KMS-11 (cell line): ENCODE results near the gene TAB2.

Source experiments
- H2AFZ ChIP-seq: fragments of 200-600 bp; sonication (generic); 2 replicates; pipeline ENCODE4 v1.6.1; 2016; ENCODE audit warnings: antibody characterized with exemption, mixed run types, low read depth
- H3K27ac ChIP-seq: fragments of 200-600 bp; sonication (generic); 2 replicates; pipeline ENCODE4 v1.6.1; 2016; ENCODE audit warnings: mild to moderate bottlenecking, mixed run types
- H3K27me3 ChIP-seq: fragments of 200-600 bp; sonication (generic); 2 replicates; pipeline ENCODE4 v1.6.1; 2017; ENCODE audit warnings: mild to moderate bottlenecking, low read depth, mixed run types, moderate library complexity; ENCODE audit not compliant: insufficient read depth
- H3K36me3 ChIP-seq: fragments of 200-600 bp; sonication (generic); 2 replicates; pipeline ENCODE4 v1.6.1; 2017; ENCODE audit warnings: mild to moderate bottlenecking, mixed run types; ENCODE audit not compliant: insufficient read depth
- H3K4me1 ChIP-seq: fragments of 200-600 bp; sonication (generic); 2 replicates; pipeline ENCODE4 v1.6.1; 2016; ENCODE audit warnings: mild to moderate bottlenecking, low read depth, mixed run types; ENCODE audit not compliant: poor library complexity, severe bottlenecking
- H3K4me2 ChIP-seq: fragments of 200-600 bp; sonication (generic); 2 replicates; pipeline ENCODE4 v1.7.0; 2016; ENCODE audit warnings: mild to moderate bottlenecking, mixed run types
- H3K4me3 ChIP-seq: fragments of 200-600 bp; sonication (generic); IDR thresholded peaks from 2 replicates; pipeline ENCODE4 v1.6.1; 2017; ENCODE audit warnings: low read depth, low read length, mixed read lengths; ENCODE audit not compliant: insufficient read depth
- H3K79me2 ChIP-seq: fragments of 200-600 bp; sonication (generic); 2 replicates; pipeline ENCODE4 v1.6.1; 2016; ENCODE audit warnings: low read depth, mixed run types; ENCODE audit not compliant: insufficient read depth
- H3K9ac ChIP-seq: fragments of 200-600 bp; sonication (generic); 2 replicates; pipeline ENCODE4 v1.6.1; 2016; ENCODE audit warnings: mild to moderate bottlenecking, mixed run types
- H4K20me1 ChIP-seq: fragments of 200-600 bp; sonication (generic); 2 replicates; pipeline ENCODE4 v1.6.1; 2016; ENCODE audit warnings: mild to moderate bottlenecking, mixed run types; ENCODE audit not compliant: insufficient read depth
- TF ChIP-seq, protein P1 (sequence below): fragments of 200-600 bp; sonication (generic); conservative IDR thresholded peaks from 2 replicates; pipeline ENCODE4 v1.6.1; 2017; ENCODE audit warnings: low read depth, mild to moderate bottlenecking, antibody characterized with exemption, low read length, moderate library complexity, mixed read lengths

Gene TAB2

DNA sequence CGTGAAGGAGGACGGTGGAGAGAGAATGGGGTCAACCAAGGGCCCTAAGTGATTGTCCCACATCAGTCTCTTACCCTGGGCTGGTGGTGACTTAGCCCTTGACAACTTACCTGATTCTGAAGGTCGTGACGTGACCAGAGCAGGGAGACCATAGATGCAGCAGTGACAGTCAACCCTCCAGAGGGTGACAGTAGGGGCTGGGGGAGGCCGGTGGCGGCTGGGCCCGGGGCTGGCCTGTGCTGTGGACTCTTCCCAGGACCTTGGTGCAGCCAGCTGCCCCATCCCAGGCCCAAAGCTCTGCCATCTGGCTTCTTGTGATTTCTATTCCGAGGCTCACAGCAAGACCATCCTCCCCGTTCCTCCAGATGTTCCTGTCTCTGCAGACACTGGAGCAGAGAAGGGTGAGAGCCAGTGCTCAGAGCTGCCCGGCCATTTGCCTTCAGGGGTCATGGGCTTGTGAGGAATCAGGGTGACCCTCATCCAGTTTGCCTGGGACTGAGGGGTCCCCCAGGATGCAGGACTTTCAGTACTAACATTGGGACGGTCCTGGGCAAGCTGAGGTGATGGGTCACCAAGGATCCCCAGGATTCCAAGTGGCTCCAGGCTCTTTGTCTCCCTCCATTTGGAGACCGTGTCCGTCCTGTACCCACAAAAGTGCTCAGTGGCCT is 118.5 kb downstream of the TAB2 start:
- Histone ChIP-seq H3K79me2 (no peaks in the 10 kb centered on the region), H3K36me3 (no peaks in the 10 kb centered on the region), H3K4me1 (peaks cover 7% of the 10 kb centered on the region), H3K4me2 (no peak overlapping the region), H2AFZ (no peak overlapping the region), H3K27me3 (no peaks in the 10 kb centered on the region), H3K27ac (no peak overlapping the region), H3K9ac (no peak overlapping the region), H4K20me1 (no peaks in the 10 kb centered on the region), H3K4me3 (no peak overlapping the region)
- TF ChIP-seq, protein P1, sequence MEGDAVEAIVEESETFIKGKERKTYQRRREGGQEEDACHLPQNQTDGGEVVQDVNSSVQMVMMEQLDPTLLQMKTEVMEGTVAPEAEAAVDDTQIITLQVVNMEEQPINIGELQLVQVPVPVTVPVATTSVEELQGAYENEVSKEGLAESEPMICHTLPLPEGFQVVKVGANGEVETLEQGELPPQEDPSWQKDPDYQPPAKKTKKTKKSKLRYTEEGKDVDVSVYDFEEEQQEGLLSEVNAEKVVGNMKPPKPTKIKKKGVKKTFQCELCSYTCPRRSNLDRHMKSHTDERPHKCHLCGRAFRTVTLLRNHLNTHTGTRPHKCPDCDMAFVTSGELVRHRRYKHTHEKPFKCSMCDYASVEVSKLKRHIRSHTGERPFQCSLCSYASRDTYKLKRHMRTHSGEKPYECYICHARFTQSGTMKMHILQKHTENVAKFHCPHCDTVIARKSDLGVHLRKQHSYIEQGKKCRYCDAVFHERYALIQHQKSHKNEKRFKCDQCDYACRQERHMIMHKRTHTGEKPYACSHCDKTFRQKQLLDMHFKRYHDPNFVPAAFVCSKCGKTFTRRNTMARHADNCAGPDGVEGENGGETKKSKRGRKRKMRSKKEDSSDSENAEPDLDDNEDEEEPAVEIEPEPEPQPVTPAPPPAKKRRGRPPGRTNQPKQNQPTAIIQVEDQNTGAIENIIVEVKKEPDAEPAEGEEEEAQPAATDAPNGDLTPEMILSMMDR = no peak

DNA sequence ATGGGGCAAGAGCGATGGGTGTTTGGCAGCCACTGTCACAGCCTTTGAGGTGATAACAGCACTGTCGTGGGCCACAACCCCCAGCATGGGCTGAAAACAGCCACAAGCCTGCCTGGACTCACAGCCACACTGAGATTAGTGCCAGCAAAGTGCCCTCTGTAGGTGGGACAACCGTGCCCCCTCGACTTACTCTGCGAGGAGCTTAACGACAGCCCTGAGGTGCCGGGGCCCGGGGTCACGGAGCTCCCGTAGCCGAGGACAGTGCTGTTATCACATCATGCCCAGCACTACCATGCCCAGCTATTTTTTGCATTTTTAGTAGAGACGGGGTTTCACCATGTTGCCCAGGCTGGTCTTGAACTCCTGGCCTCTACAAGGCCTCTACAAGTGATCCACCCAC is 119.1 kb downstream of the TAB2 start:
- H3K4me3 ChIP-seq = no peak overlapping the region
- no peak overlapping the region for H3K9ac ChIP-seq
- no peaks in the 10 kb centered on the region for H3K27me3 ChIP-seq
- H3K27ac ChIP-seq = no peak overlapping the region
- peaks cover 7% of the 10 kb centered on the region for H3K4me1 ChIP-seq
- H3K36me3 ChIP-seq = no peaks in the 10 kb centered on the region
- H4K20me1 ChIP-seq = no peaks in the 10 kb centered on the region
- H3K79me2 ChIP-seq = no peaks in the 10 kb centered on the region
- TF ChIP-seq, protein P1 = no peak
- H3K4me2 ChIP-seq = no peak overlapping the region
- H2AFZ ChIP-seq = no peak overlapping the region

DNA sequence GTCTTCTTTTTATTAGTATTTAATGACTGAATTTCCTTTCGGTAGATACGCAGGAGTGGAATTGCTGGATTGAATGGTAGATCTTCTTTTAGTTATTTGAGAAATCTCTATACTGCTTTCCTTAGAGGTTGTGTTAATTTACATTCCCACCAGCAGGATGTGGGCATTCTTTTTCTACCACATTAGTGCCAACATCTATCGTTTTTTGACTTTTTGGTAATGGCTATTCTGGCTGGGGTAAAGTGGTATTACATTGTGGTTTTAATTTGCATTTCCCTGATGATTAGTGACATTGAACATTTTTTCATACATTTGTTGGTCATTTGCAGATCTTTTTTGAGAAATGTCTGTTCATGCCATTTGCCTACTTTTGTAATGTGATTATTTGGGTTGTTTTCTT is 119.7 kb downstream of the TAB2 start:
- peaks cover under 1% of the 10 kb centered on the region for H3K4me1 ChIP-seq
- H3K4me2 ChIP-seq = no peak overlapping the region
- no peaks in the 10 kb centered on the region for H3K36me3 ChIP-seq
- no peaks in the 10 kb centered on the region for H4K20me1 ChIP-seq
- H3K79me2 ChIP-seq = no peaks in the 10 kb centered on the region
- no peak overlapping the region for H2AFZ ChIP-seq
- TF ChIP-seq, protein P1 = no peak
- no peak overlapping the region for H3K27ac ChIP-seq
- H3K4me3 ChIP-seq = no peak overlapping the region
- no peaks in the 10 kb centered on the region for H3K27me3 ChIP-seq
- H3K9ac ChIP-seq = no peak overlapping the region

DNA sequence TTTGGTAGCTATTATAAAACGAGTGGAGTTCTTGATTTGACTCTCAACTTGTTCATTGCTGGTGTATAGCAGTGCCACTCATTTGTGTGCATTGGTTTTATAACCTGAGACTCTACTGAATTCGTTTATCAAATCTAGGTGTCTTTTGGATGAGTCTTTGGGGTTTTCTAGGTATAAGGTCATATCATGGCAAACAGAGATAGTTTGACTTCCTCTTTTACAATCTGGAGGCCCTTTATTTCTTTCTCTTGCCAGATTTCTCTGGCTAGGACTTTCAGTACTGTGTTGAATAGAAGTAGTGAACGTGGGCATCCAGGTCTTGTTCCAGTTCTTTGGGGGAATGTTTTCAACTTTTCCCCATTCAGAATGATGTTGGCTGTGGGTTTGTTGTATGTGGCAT is 121.3 kb downstream of the TAB2 start:
- no peaks in the 10 kb centered on the region for H3K4me1 ChIP-seq
- no peak overlapping the region for H3K27ac ChIP-seq
- no peaks in the 10 kb centered on the region for H3K79me2 ChIP-seq
- TF ChIP-seq, protein P1 = no peak
- H3K4me2 ChIP-seq = no peak overlapping the region
- H3K4me3 ChIP-seq = no peak overlapping the region
- no peaks in the 10 kb centered on the region for H4K20me1 ChIP-seq
- no peaks in the 10 kb centered on the region for H3K36me3 ChIP-seq
- H3K27me3 ChIP-seq = no peaks in the 10 kb centered on the region
- H2AFZ ChIP-seq = no peak overlapping the region
- H3K9ac ChIP-seq = no peak overlapping the region
